Measurements from ENCODE around the gene LST1.

DNA sequence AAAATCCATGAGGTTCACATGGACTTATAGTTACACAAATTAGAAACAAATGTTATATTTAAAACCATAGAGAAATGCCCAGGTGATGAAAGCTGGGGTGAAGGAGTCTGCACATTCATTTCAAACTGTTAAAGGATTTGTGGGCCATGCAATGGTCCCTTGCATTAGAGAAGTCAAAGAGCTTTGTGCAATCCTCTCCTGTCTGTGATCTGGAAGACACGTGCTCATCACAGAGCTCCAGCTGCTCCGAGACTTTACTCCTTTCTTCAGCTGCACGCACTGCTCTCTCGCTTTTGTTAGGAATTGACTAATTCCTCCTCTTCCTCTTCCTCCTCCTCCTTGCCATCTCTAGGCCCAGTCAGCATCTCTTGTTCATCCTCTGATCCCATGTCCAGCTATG, 24.9 kb downstream of the LST1 start:
- TF ChIP-seq, protein P1, sequence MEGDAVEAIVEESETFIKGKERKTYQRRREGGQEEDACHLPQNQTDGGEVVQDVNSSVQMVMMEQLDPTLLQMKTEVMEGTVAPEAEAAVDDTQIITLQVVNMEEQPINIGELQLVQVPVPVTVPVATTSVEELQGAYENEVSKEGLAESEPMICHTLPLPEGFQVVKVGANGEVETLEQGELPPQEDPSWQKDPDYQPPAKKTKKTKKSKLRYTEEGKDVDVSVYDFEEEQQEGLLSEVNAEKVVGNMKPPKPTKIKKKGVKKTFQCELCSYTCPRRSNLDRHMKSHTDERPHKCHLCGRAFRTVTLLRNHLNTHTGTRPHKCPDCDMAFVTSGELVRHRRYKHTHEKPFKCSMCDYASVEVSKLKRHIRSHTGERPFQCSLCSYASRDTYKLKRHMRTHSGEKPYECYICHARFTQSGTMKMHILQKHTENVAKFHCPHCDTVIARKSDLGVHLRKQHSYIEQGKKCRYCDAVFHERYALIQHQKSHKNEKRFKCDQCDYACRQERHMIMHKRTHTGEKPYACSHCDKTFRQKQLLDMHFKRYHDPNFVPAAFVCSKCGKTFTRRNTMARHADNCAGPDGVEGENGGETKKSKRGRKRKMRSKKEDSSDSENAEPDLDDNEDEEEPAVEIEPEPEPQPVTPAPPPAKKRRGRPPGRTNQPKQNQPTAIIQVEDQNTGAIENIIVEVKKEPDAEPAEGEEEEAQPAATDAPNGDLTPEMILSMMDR (IDR thresholded peaks at IDR 0.05), result no peak
- TF ChIP-seq, protein P2, sequence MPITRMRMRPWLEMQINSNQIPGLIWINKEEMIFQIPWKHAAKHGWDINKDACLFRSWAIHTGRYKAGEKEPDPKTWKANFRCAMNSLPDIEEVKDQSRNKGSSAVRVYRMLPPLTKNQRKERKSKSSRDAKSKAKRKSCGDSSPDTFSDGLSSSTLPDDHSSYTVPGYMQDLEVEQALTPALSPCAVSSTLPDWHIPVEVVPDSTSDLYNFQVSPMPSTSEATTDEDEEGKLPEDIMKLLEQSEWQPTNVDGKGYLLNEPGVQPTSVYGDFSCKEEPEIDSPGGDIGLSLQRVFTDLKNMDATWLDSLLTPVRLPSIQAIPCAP (CRISPR knock-in tag; IDR thresholded peaks at IDR 0.05), result no peak
- TF ChIP-seq SP1 (CRISPR knock-in tag; conservative IDR thresholded peaks at IDR 0.05), result no peak
- no peak for TF ChIP-seq NR2C2 (CRISPR knock-in tag; IDR thresholded peaks at IDR 0.05)
- TF ChIP-seq KAT7 (CRISPR knock-in tag; IDR thresholded peaks at IDR 0.05; ENCODE audit: borderline replicate concordance), result no peak
- TF ChIP-seq CREM (CRISPR knock-in tag; IDR thresholded peaks at IDR 0.05), result no peak
- TF ChIP-seq, protein P3, sequence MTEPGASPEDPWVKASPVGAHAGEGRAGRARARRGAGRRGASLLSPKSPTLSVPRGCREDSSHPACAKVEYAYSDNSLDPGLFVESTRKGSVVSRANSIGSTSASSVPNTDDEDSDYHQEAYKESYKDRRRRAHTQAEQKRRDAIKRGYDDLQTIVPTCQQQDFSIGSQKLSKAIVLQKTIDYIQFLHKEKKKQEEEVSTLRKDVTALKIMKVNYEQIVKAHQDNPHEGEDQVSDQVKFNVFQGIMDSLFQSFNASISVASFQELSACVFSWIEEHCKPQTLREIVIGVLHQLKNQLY (CRISPR knock-in tag; IDR thresholded peaks at IDR 0.05), result no peak
- TF ChIP-seq ZBTB21 (CRISPR knock-in tag; IDR thresholded peaks at IDR 0.05; ENCODE audit: borderline replicate concordance), result no peak
- TF ChIP-seq, protein P4, sequence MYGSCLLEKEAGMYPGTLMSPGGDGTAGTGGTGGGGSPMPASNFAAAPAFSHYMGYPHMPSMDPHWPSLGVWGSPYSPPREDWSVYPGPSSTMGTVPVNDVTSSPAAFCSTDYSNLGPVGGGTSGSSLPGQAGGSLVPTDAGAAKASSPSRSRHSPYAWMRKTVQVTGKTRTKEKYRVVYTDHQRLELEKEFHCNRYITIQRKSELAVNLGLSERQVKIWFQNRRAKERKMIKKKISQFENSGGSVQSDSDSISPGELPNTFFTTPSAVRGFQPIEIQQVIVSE (CRISPR knock-in tag; IDR thresholded peaks at IDR 0.05; ENCODE audit: borderline replicate concordance), result no peak
- TF ChIP-seq, protein P5, sequence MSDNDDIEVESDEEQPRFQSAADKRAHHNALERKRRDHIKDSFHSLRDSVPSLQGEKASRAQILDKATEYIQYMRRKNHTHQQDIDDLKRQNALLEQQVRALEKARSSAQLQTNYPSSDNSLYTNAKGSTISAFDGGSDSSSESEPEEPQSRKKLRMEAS (CRISPR knock-in tag; IDR thresholded peaks at IDR 0.05), result no peak
- TF ChIP-seq TP53 (CRISPR knock-in tag; IDR thresholded peaks at IDR 0.05), result no peak
- no peak for TF ChIP-seq ZNF423 (CRISPR knock-in tag; IDR thresholded peaks at IDR 0.05)
- TF ChIP-seq CREB1 (CRISPR knock-in tag; IDR thresholded peaks at IDR 0.05), result no peak
- no peak for TF ChIP-seq ETV6 (CRISPR knock-in tag; IDR thresholded peaks at IDR 0.05)

Measured in WTC11 (cell line).